HEK293 (cell line): ENCODE measurements around the gene ARHGAP4.

ENCODE experiments used
- ZNF302 ChIP-seq: fragments of 450-650 bp; formaldehyde crosslinking; IDR thresholded peaks from 2 replicates; pipeline ENCODE4 v1.5.1; 2016; ENCODE audit warnings: missing biosample characterization, missing genetic modification characterization, low read depth
- ZNF571 ChIP-seq: fragments of 450-650 bp; formaldehyde crosslinking; IDR thresholded peaks from 2 replicates; pipeline ENCODE4 v1.5.0; 2017; ENCODE audit warnings: missing biosample characterization, missing genetic modification characterization

DNA sequence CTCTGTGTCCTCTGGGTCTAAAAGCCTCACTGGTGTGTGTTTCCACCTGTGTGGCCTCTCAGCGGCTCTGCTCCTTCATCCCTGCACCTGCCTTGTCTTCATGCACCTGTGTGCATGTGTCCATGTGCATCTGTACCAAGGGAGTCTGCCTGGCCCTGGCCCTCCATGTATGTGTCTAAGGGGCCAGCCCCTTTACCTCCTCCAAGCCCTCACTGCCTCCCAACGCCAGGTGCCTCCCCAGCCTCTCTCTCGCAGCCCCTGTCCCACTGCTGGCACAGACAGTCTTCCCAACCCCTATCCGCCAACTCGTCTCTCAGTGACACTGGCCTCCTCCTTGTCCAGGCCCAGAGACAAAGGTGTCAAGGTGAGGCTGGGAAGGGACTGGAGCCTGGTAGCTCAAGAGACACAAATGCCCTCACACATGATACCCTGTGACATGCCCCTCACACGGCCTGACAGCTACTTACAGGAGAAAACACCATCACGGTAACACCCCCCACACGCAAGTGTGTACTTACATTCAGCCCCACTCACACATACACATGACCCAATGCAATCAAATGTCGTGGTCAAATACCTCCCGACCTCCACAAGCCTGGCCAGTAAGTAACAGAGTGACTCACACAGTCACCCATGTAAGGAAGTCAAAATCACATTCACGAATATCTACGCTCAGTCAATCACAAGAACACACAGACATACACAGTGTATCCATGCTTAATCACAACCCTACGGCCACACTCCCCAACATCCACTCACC is 51.5 kb downstream of the ARHGAP4 start:
- TF ChIP-seq ZNF571: no peak
- TF ChIP-seq ZNF302: no peak
